ENCODE data around the gene NAA80.

- TF ChIP-seq CTCF (IDR thresholded peaks at IDR 0.05; ENCODE audit: low read depth, low read length, poor library complexity, severe bottlenecking) (no peak), EZH2phosphoT487 (IDR thresholded peaks at IDR 0.05; ENCODE audit: borderline replicate concordance, low read length) (no peak)
Observed at GRCh38 chr3:50341537-50341936, 42.3 kb upstream of the NAA80 start.

Data from DOHH2 (cell line).